Measurements from ENCODE around the gene FOXP1. TPM values are rescaled to one million over a fixed set of nuclear protein-coding genes. Genes with fewer than 3 reads are reported as not detected.

Gene FOXP1
- total RNA-seq, 1 donor from 2014 or later: 107 TPM

DNA sequence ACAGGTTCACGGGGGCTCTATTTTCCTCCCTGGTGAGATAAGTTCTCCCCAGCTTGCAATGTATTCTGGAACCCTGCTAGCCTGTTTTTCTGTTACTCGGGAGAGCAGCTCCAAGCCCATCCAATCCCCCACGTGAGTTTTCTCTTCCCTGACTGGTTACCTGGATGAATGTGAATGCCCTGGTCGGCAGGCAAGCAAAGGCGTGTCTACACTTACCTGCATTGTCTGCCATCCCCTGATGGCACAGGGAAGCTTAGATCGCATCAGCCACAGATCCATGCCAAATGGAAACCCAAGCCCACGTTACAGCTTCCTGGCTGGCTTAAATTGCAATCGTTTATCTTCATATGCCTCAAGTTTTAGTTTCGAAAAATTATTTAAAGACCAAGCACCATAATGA lies 149.9 kb downstream of the FOXP1 start:
- peaks cover 15% of the 10 kb centered on the region for H3K9me3 Mint-ChIP-seq (ENCODE audit: unreplicated experiment)
- DNase-seq (ENCODE audit: low read depth) (no peak), FAIRE-seq (no peak)
- Histone ChIP-seq H3K27ac (ENCODE audit: low read depth, low read length) (no peak overlapping the region), H3K4me3 (ENCODE audit: insufficient read depth, low read depth, low read length) (no peak overlapping the region), H3K4me1 (ENCODE audit: insufficient read depth, low read length) (peaks cover 19% of the 10 kb centered on the region), H3K9me3 (ENCODE audit: insufficient read depth, low read depth, low read length) (no peaks in the 10 kb centered on the region), H4K20me1 (ENCODE audit: insufficient read depth, low read length) (peaks cover 62% of the 10 kb centered on the region), H3K36me3 (ENCODE audit: insufficient read depth, low read length) (no peaks in the 10 kb centered on the region), H3K9ac (ENCODE audit: low read length) (no peak overlapping the region), H2AFZ (ENCODE audit: low read depth, low read length) (no peak overlapping the region), H3K27me3 (ENCODE audit: insufficient read depth, low read length) (no peaks in the 10 kb centered on the region), H3K79me2 (ENCODE audit: insufficient read depth, low read length) (peaks cover 74% of the 10 kb centered on the region), H3K4me2 (ENCODE audit: low read length) (no peak overlapping the region)
- peaks cover 40% of the 10 kb centered on the region for H3K4me1 Mint-ChIP-seq (ENCODE audit: low read depth, unreplicated experiment)
- peaks cover 21% of the 10 kb centered on the region for H3K36me3 Mint-ChIP-seq (ENCODE audit: low read depth, unreplicated experiment)
- TF ChIP-seq, protein P1, sequence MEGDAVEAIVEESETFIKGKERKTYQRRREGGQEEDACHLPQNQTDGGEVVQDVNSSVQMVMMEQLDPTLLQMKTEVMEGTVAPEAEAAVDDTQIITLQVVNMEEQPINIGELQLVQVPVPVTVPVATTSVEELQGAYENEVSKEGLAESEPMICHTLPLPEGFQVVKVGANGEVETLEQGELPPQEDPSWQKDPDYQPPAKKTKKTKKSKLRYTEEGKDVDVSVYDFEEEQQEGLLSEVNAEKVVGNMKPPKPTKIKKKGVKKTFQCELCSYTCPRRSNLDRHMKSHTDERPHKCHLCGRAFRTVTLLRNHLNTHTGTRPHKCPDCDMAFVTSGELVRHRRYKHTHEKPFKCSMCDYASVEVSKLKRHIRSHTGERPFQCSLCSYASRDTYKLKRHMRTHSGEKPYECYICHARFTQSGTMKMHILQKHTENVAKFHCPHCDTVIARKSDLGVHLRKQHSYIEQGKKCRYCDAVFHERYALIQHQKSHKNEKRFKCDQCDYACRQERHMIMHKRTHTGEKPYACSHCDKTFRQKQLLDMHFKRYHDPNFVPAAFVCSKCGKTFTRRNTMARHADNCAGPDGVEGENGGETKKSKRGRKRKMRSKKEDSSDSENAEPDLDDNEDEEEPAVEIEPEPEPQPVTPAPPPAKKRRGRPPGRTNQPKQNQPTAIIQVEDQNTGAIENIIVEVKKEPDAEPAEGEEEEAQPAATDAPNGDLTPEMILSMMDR (IDR thresholded peaks at IDR 0.05; ENCODE audit: insufficient read depth, low read depth, low read length): no peak
- no peak for TF ChIP-seq EZH2 (IDR thresholded peaks at IDR 0.05; ENCODE audit: insufficient read depth, low read length)
- no peak overlapping the region for H3K4me3 Mint-ChIP-seq (ENCODE audit: unreplicated experiment)
- H3K27ac Mint-ChIP-seq (ENCODE audit: unreplicated experiment): no peak overlapping the region
- no peaks in the 10 kb centered on the region for H3K27me3 Mint-ChIP-seq (ENCODE audit: low read depth, unreplicated experiment)

DNA sequence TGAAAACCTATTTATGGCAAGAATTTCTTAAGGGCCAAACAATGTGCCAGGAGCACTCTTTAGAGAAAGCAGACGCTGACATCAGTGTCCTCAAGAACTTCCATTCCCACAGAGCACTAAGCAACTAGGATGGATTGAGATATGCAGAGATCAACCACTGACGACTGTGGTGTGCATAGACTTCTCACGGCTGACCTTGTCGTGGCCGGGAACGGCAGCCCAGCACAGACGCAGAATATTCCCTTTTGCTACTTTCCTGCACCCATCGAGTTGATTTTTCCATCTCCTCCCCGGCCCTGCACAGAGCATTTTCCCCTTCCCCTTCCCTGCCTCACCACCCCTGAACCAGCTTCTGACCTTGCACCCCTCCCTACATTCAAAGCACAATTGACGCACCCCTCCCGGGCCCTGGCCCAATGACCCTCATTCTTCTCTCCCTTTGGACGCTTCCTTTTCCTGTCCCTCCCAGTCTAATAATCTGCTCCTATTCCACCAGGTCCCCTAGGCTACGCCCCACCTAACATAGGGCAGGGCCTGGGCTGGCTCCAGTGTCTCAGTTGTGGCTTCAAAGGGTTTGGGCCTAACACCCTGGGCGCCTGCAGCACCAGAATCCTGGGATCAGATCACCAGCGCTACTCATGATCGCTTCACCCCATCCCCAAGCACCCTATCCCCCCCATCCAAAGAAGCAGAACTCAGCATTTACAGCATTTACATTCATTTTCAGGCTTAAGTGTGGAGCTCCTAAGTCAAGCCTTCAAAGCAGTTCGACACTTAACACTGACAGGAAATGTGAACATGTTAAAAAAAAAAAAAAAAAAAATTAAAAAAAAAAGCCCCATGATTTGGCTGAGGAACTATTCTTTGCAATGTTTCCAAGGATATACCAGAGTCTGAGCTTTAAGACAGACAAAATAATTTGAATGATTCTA lies 151.2 kb downstream of the FOXP1 start:
- H3K9me3 ChIP-seq (ENCODE audit: insufficient read depth, low read depth, low read length): no peaks in the 10 kb centered on the region
- H3K79me2 ChIP-seq (ENCODE audit: insufficient read depth, low read length): peaks cover 75% of the 10 kb centered on the region
- Mint-ChIP-seq H3K9me3 (ENCODE audit: unreplicated experiment) (peaks cover 15% of the 10 kb centered on the region), H3K36me3 (ENCODE audit: low read depth, unreplicated experiment) (peaks cover 25% of the 10 kb centered on the region), H3K27ac (ENCODE audit: unreplicated experiment) (peak overlapping the region; percentile 47), H3K27me3 (ENCODE audit: low read depth, unreplicated experiment) (no peaks in the 10 kb centered on the region), H3K4me1 (ENCODE audit: low read depth, unreplicated experiment) (peaks cover 51% of the 10 kb centered on the region), H3K4me3 (ENCODE audit: unreplicated experiment) (no peak overlapping the region)
- no peak overlapping the region for H3K4me2 ChIP-seq (ENCODE audit: low read length)
- peak; percentile 39 for DNase-seq (ENCODE audit: low read depth)
- TF ChIP-seq EZH2 (IDR thresholded peaks at IDR 0.05; ENCODE audit: insufficient read depth, low read length): no peak
- TF ChIP-seq, protein P1 (IDR thresholded peaks at IDR 0.05; ENCODE audit: insufficient read depth, low read depth, low read length): no peak
- peaks cover 67% of the 10 kb centered on the region for H4K20me1 ChIP-seq (ENCODE audit: insufficient read depth, low read length)
- H3K4me1 ChIP-seq (ENCODE audit: insufficient read depth, low read length): peaks cover 25% of the 10 kb centered on the region
- FAIRE-seq: no peak
- H3K27ac ChIP-seq (ENCODE audit: low read depth, low read length): no peak overlapping the region
- no peak overlapping the region for H3K9ac ChIP-seq (ENCODE audit: low read length)
- H3K36me3 ChIP-seq (ENCODE audit: insufficient read depth, low read length): no peaks in the 10 kb centered on the region
- no peak overlapping the region for H3K4me3 ChIP-seq (ENCODE audit: insufficient read depth, low read depth, low read length)
- H3K27me3 ChIP-seq (ENCODE audit: insufficient read depth, low read length): no peaks in the 10 kb centered on the region
- no peak overlapping the region for H2AFZ ChIP-seq (ENCODE audit: low read depth, low read length)

All from astrocyte (in vitro differentiated cells and primary cell).